Dendritic cell treated with granulocyte-macrophage colony-stimulating factor and Interleukin-4, amounts not matched to agents 40 ng/mL and 50 ng/mL, for 4 days (primary cell): Measurements from ENCODE around the gene CYB5R4.

Experiments
- H3K27ac Mint-ChIP-seq: one replicate; pipeline ENCODE4 v1.8.0; 2022; ENCODE audit warnings: mild to moderate bottlenecking, mixed read lengths
- H3K27me3 Mint-ChIP-seq: one replicate; pipeline ENCODE4 v1.8.0; 2022; ENCODE audit warnings: mild to moderate bottlenecking, mixed read lengths
- H3K36me3 Mint-ChIP-seq: one replicate; pipeline ENCODE4 v1.8.0; 2022; ENCODE audit warnings: low read depth, mixed read lengths
- H3K4me1 Mint-ChIP-seq: one replicate; pipeline ENCODE4 v1.8.0; 2022; ENCODE audit warnings: low read depth, mixed read lengths
- H3K4me3 Mint-ChIP-seq: one replicate; pipeline ENCODE4 v1.8.0; 2022; ENCODE audit warnings: mild to moderate bottlenecking, moderate library complexity, mixed read lengths
- H3K9me3 Mint-ChIP-seq: one replicate; pipeline ENCODE4 v1.8.0; 2022; ENCODE audit warnings: mixed read lengths
- intact Hi-C: fragments of 100-400 bp; cut with micrococcal nuclease; formaldehyde crosslinking; loops from one replicate; pipeline ENCODE4 v1.15.0; 2022

CYB5R4 gene

GRCh38 chr6:83859410-83860358 is at the start of gene CYB5R4:
Gene CYB5R4, plus strand, starts transcription at chr6:83859689. Its CDS starts 94 bp downstream, at chr6:83859783.
- Mint-ChIP-seq H3K27ac (peak within 1 kb of the TSS; percentile 96), H3K9me3 (no peaks in the 10 kb centered on the region), H3K36me3 (peaks cover 25% of the 10 kb centered on the region), H3K4me3 (peak within 1 kb of the TSS; percentile 99), H3K4me1 (peaks cover 31% of the 10 kb centered on the region), H3K27me3 (peaks cover 13% of the 10 kb centered on the region)
- intact Hi-C loops, result loop anchor here (1.0 to 10.0 kb wide), 5 partner anchors 245 to 1615 kb away; partner anchors contain the start of genes CEP162, IBTK, PGM3 and RWDD2A

- H3K4me1 Mint-ChIP-seq, result no peaks in the 10 kb centered on the region
- H3K27ac Mint-ChIP-seq, result no peak overlapping the region
- no peaks in the 10 kb centered on the region for H3K9me3 Mint-ChIP-seq
- intact Hi-C loops, result no loop called here
- H3K27me3 Mint-ChIP-seq, result no peaks in the 10 kb centered on the region
- no peaks in the 10 kb centered on the region for H3K36me3 Mint-ChIP-seq
- no peak overlapping the region for H3K4me3 Mint-ChIP-seq
These were observed 46.9 kb upstream of the CYB5R4 start for GRCh38 chr6:83812595-83812994.

GRCh38 chr6:83815631-83816272 is 43.7 kb upstream of the CYB5R4 start:
- Mint-ChIP-seq H3K9me3 (no peaks in the 10 kb centered on the region), H3K27ac (no peak overlapping the region), H3K4me1 (no peaks in the 10 kb centered on the region), H3K36me3 (no peaks in the 10 kb centered on the region), H3K4me3 (no peak overlapping the region), H3K27me3 (no peaks in the 10 kb centered on the region)
- intact Hi-C loops, result no loop called here

GRCh38 chr6:83822629-83823169 is 36.8 kb upstream of the CYB5R4 start:
- intact Hi-C loops, result no loop called here
- H3K27ac Mint-ChIP-seq, result no peak overlapping the region
- H3K9me3 Mint-ChIP-seq, result no peaks in the 10 kb centered on the region

GRCh38 chr6:83824388-83824801 is 35.1 kb upstream of the CYB5R4 start:
- intact Hi-C loops, result no loop called here
- no peak overlapping the region for H3K27ac Mint-ChIP-seq
- no peaks in the 10 kb centered on the region for H3K27me3 Mint-ChIP-seq
- H3K4me3 Mint-ChIP-seq, result no peak overlapping the region
- no peaks in the 10 kb centered on the region for H3K4me1 Mint-ChIP-seq
- no peaks in the 10 kb centered on the region for H3K36me3 Mint-ChIP-seq
- no peaks in the 10 kb centered on the region for H3K9me3 Mint-ChIP-seq

More at GRCh38 chr6:83822629-83823169, 36.8 kb upstream of the CYB5R4 start:
- Mint-ChIP-seq H3K27me3 (no peaks in the 10 kb centered on the region), H3K4me1 (no peaks in the 10 kb centered on the region), H3K4me3 (no peak overlapping the region), H3K36me3 (no peaks in the 10 kb centered on the region)

GRCh38 chr6:83824831-83825230 is 34.7 kb upstream of the CYB5R4 start:
- Mint-ChIP-seq H3K36me3 (no peaks in the 10 kb centered on the region), H3K9me3 (no peaks in the 10 kb centered on the region), H3K27ac (no peak overlapping the region), H3K4me3 (no peak overlapping the region), H3K4me1 (no peaks in the 10 kb centered on the region), H3K27me3 (no peaks in the 10 kb centered on the region)
- intact Hi-C loops, result no loop called here

GRCh38 chr6:83827050-83827449 is 32.4 kb upstream of the CYB5R4 start:
- intact Hi-C loops, result no loop called here
- Mint-ChIP-seq H3K4me1 (no peaks in the 10 kb centered on the region), H3K4me3 (no peak overlapping the region), H3K27ac (no peak overlapping the region), H3K36me3 (no peaks in the 10 kb centered on the region), H3K27me3 (peaks cover 2% of the 10 kb centered on the region), H3K9me3 (no peaks in the 10 kb centered on the region)

- Mint-ChIP-seq H3K27ac (no peak overlapping the region), H3K4me1 (no peaks in the 10 kb centered on the region), H3K27me3 (peaks cover 3% of the 10 kb centered on the region), H3K4me3 (no peak overlapping the region), H3K9me3 (peaks cover 24% of the 10 kb centered on the region), H3K36me3 (no peaks in the 10 kb centered on the region)
- intact Hi-C loops, result no loop called here
These were observed 20.8 kb upstream of the CYB5R4 start for GRCh38 chr6:83838727-83839126.

GRCh38 chr6:83844170-83844569 is 15.3 kb upstream of the CYB5R4 start:
- Mint-ChIP-seq H3K27ac (no peak overlapping the region), H3K4me3 (no peak overlapping the region), H3K9me3 (no peaks in the 10 kb centered on the region), H3K4me1 (peaks cover 3% of the 10 kb centered on the region), H3K27me3 (peaks cover 11% of the 10 kb centered on the region), H3K36me3 (no peaks in the 10 kb centered on the region)
- intact Hi-C loops, result no loop called here

- peaks cover 24% of the 10 kb centered on the region for H3K27me3 Mint-ChIP-seq
- H3K4me3 Mint-ChIP-seq, result no peak overlapping the region
- peaks cover 6% of the 10 kb centered on the region for H3K4me1 Mint-ChIP-seq
- intact Hi-C loops, result no loop called here
- no peaks in the 10 kb centered on the region for H3K36me3 Mint-ChIP-seq
- H3K27ac Mint-ChIP-seq, result no peak overlapping the region
- no peaks in the 10 kb centered on the region for H3K9me3 Mint-ChIP-seq
These were observed 13.2 kb upstream of the CYB5R4 start for GRCh38 chr6:83846291-83846690.

- peaks cover 6% of the 10 kb centered on the region for H3K4me1 Mint-ChIP-seq
- H3K27me3 Mint-ChIP-seq, result peaks cover 28% of the 10 kb centered on the region
- intact Hi-C loops, result no loop called here
- H3K36me3 Mint-ChIP-seq, result no peaks in the 10 kb centered on the region
- H3K4me3 Mint-ChIP-seq, result no peak overlapping the region
- no peaks in the 10 kb centered on the region for H3K9me3 Mint-ChIP-seq
- H3K27ac Mint-ChIP-seq, result no peak overlapping the region
These were observed 12.3 kb upstream of the CYB5R4 start for GRCh38 chr6:83847179-83847578.

- Mint-ChIP-seq H3K36me3 (no peaks in the 10 kb centered on the region), H3K27ac (no peak overlapping the region), H3K27me3 (peaks cover 42% of the 10 kb centered on the region), H3K9me3 (no peaks in the 10 kb centered on the region), H3K4me3 (no peak overlapping the region), H3K4me1 (peaks cover 16% of the 10 kb centered on the region)
- intact Hi-C loops, result no loop called here
These were observed 10.4 kb upstream of the CYB5R4 start for GRCh38 chr6:83849127-83849526.

GRCh38 chr6:83849610-83850009 is 9.9 kb upstream of the CYB5R4 start:
- intact Hi-C loops, result loop anchor here (10.0 kb wide), 2 partner anchors 235 to 655 kb away; partner anchors contain the start of genes PGM3 and RWDD2A
- Mint-ChIP-seq H3K4me1 (peaks cover 16% of the 10 kb centered on the region), H3K27ac (no peak overlapping the region), H3K27me3 (peaks cover 47% of the 10 kb centered on the region), H3K9me3 (no peaks in the 10 kb centered on the region), H3K36me3 (no peaks in the 10 kb centered on the region), H3K4me3 (no peak overlapping the region)
